HG03457 (cell line): ENCODE measurements around the gene GSG1L2.

Source experiments
- ATAC-seq: cut with Tn5 transposase; IDR thresholded peaks from one replicate; pipeline ENCODE4 v1.9.1; 2021; ENCODE audit warnings: moderate number of reproducible peaks; ENCODE audit not compliant: unreplicated experiment

GSG1L2 gene

GRCh38 chr17:9825641-9826150 is 3.8 kb upstream of the GSG1L2 start, which contains the start of gene GLP2R:
GLP2R (plus strand) TSS chr17:9825924; CDS start chr17:9826064, 140 bp downstream.
- no peak for ATAC-seq

- no peak for ATAC-seq
Observed at GRCh38 chr17:9824797-9825338, 3.0 kb upstream of the GSG1L2 start.

GRCh38 chr17:9824094-9824493 is 2.2 kb upstream of the GSG1L2 start:
- no peak for ATAC-seq

- no peak for ATAC-seq
Observed at GRCh38 chr17:9820448-9820847, 1.4 kb downstream of the GSG1L2 start.

GRCh38 chr17:9818760-9819159 is 3.1 kb downstream of the GSG1L2 start:
- no peak for ATAC-seq

GRCh38 chr17:9817086-9817485 is 4.8 kb downstream of the GSG1L2 start:
- ATAC-seq: no peak

GRCh38 chr17:9816472-9816871 is 5.4 kb downstream of the GSG1L2 start:
- no peak for ATAC-seq

- ATAC-seq: no peak
Observed at GRCh38 chr17:9814337-9814945, 7.4 kb downstream of the GSG1L2 start.

GRCh38 chr17:9813166-9813565 is 8.7 kb downstream of the GSG1L2 start:
- ATAC-seq: no peak

GRCh38 chr17:9811537-9811936 is 10.3 kb downstream of the GSG1L2 start:
- no peak for ATAC-seq

GRCh38 chr17:9811086-9811485 is 10.8 kb downstream of the GSG1L2 start:
- no peak for ATAC-seq

GRCh38 chr17:9810100-9810949 is 11.6 kb downstream of the GSG1L2 start:
- ATAC-seq: no peak

- no peak for ATAC-seq
Observed at GRCh38 chr17:9809409-9809808, 12.5 kb downstream of the GSG1L2 start.

GRCh38 chr17:9806699-9807098 is 15.2 kb downstream of the GSG1L2 start:
- ATAC-seq: no peak

- ATAC-seq: no peak
Observed at GRCh38 chr17:9805769-9806168, 16.1 kb downstream of the GSG1L2 start.

- no peak for ATAC-seq
Observed at GRCh38 chr17:9802697-9803096, 19.2 kb downstream of the GSG1L2 start.

- ATAC-seq: no peak
Observed at GRCh38 chr17:9802294-9802693, 19.6 kb downstream of the GSG1L2 start.

GRCh38 chr17:9801505-9801904 is 20.4 kb downstream of the GSG1L2 start:
- ATAC-seq: no peak

- no peak for ATAC-seq
Observed at GRCh38 chr17:9798724-9799123, 23.2 kb downstream of the GSG1L2 start.

GRCh38 chr17:9798008-9798407 is 23.9 kb downstream of the GSG1L2 start:
- no peak for ATAC-seq

GRCh38 chr17:9792181-9792840 is 29.6 kb downstream of the GSG1L2 start:
- ATAC-seq: no peak
